Coronary artery (tissue), 2 donors: ENCODE results near the gene RAB3GAP1.

Experiments used
- DNase-seq: peaks from one replicate; pipeline ENCODE4 v3.0.0-alpha.2; 2017; ENCODE audit warnings: low spot score
- H3K27ac ChIP-seq, 2 donors: fragments of 200-600 bp; sonication (generic); one replicate each; pipeline ENCODE4 v1.5.1; 2016 to 2019
- H3K4me3 ChIP-seq: fragments of 200-600 bp; sonication (generic); 2 replicates; pipeline ENCODE4 v1.5.1; 2016; ENCODE audit warnings: mild to moderate bottlenecking, moderate library complexity
- TF ChIP-seq, protein P1 (sequence below): fragments of 200-600 bp; sonication (generic); IDR thresholded peaks from one replicate; pipeline ENCODE4 v1.5.1; 2019; ENCODE audit warnings: antibody characterized with exemption

Gene RAB3GAP1

DNA sequence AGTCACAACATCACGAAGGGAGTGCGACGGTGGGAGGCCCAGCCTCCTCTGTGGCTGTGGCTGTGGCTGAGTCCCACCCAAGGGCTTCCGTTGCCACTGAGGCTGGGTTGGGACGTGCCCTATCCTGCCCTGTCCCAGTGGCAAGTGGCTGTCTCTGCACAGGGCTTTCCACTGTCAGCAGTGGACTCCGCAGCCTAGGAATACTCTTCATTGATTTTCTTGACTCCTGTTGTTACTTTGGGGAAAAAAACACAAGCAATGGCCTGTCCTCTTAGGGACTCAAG is 122.7 kb downstream of the RAB3GAP1 start:
- Histone ChIP-seq H3K4me3 (no peak overlapping the region), H3K27ac (no peak overlapping the region)
- TF ChIP-seq, protein P1, sequence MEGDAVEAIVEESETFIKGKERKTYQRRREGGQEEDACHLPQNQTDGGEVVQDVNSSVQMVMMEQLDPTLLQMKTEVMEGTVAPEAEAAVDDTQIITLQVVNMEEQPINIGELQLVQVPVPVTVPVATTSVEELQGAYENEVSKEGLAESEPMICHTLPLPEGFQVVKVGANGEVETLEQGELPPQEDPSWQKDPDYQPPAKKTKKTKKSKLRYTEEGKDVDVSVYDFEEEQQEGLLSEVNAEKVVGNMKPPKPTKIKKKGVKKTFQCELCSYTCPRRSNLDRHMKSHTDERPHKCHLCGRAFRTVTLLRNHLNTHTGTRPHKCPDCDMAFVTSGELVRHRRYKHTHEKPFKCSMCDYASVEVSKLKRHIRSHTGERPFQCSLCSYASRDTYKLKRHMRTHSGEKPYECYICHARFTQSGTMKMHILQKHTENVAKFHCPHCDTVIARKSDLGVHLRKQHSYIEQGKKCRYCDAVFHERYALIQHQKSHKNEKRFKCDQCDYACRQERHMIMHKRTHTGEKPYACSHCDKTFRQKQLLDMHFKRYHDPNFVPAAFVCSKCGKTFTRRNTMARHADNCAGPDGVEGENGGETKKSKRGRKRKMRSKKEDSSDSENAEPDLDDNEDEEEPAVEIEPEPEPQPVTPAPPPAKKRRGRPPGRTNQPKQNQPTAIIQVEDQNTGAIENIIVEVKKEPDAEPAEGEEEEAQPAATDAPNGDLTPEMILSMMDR: no peak
- DNase-seq: no peak

DNA sequence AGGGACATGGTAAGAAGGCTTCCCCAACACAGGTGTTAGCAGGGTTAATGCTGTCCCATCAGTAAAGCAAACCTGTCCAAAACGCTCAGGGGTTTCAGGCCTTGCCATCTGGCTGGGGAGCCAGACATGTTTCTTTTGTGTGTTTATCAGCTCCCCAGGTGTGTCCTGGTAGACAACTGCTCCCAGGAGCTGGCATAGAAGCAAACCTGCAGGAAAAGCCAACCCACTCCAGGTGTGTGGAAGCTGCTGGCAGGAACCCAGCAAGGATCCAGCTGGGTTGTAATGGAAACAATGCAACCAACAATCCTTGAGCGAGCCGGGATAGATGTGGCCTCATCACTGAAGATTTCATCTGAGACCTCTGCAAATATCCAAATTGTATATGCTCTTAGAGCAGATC is 123.1 kb downstream of the RAB3GAP1 start:
- no peak for DNase-seq
- no peak overlapping the region for H3K4me3 ChIP-seq
- H3K27ac ChIP-seq: no peak overlapping the region
- TF ChIP-seq, protein P1: no peak

DNA sequence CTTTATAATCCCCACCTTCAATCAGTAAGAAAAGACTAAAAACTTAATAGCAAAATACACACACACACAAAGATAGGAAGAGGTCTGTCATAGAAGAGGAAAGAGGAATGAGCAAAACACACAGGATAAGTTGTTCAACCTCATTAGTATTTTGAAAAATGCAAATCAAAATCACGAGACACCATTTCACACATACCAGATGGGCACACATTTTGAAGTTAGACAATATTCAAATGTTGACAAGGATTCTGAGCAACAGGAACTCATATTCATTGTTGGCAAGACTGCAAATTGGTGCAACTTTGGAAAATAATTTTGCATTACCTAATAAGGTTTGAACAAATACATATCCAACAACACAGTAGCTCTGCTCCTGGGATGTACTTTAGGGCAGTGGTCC is 127.6 kb downstream of the RAB3GAP1 start:
- no peak overlapping the region for H3K27ac ChIP-seq
- TF ChIP-seq, protein P1: no peak
- no peak for DNase-seq
- no peak overlapping the region for H3K4me3 ChIP-seq

DNA sequence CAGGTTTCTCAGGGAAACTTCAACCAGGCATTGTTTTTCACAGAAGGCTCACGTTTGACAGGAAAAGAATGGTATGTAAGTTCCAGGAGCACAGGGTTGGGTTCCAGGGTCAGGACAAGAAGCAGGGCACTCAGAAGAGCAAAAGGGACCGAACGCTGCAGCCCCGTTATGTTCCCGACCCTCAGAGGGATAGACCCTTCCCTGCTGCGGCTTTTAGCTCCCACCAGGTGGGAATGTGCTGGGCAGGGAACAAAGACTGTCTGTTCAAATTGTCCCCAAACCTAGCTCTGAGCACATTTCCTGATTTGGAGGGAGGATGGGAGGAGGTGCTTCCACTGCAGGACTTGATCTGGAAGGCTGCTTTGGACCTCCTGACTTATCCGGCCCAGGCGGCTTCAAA is 130.1 kb downstream of the RAB3GAP1 start:
- DNase-seq: no peak
- Histone ChIP-seq H3K4me3 (no peak overlapping the region), H3K27ac (no peak overlapping the region)
- TF ChIP-seq, protein P1: no peak

DNA sequence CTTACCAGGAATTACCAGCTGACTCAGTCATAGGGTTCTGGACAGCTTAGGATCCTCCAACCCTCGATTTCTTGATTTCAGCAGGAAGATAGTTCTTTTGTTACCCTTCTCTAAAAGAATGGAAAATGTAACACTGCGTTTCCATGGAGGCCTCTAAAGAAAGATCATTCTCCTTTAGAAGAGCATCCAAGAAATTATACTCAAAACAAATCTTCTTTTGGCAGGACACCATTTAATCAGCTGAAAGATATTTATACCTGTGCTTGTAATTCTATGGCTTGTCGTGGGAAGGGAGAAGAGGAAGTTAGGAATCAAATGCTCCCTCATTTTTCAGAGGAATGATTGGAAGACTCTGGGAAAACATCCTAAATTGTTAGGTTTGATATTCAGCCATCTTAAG is 130.5 kb downstream of the RAB3GAP1 start:
- no peak for DNase-seq
- TF ChIP-seq, protein P1: no peak
- Histone ChIP-seq H3K4me3 (no peak overlapping the region), H3K27ac (no peak overlapping the region)

DNA sequence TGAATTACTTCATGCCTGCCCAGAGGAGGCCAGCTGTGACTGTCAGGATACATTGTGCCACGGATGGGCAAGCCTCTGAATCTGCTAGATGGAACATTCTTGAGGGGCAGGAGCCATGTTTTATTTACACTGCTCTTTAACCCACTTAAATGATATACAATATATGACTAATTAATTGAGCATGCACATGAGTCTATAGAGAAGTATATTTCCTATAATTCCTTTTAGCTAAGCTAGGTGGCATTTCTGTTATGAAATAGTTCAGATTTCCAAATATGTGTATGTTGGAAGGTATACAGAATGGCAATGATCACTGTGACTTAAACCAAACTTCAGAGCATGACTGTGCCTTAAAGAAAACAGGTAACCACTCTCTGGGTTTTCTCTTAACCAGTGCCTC is 131.7 kb downstream of the RAB3GAP1 start:
- Histone ChIP-seq H3K27ac (no peak overlapping the region), H3K4me3 (no peak overlapping the region)
- TF ChIP-seq, protein P1: no peak
- DNase-seq: no peak

DNA sequence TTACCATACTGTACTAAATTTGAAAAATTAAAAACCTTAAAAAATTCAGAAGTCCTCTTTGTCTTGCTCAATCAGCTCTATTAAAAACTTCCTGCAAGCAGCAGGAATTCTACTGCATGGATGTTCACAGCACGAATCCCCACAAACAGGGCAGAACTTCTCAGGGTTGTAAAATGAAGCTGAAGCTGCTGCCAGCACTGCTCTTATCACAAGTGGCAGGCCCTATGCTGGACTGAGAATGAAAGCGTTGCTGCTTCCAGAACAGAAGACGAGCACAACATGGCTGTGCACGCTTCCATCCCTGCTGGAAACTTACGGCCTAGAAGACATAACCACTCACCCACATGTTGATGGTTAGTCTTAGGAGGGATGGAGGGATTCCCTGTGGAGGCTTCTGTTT is 134.0 kb downstream of the RAB3GAP1 start:
- TF ChIP-seq, protein P1: no peak
- no peak for DNase-seq
- Histone ChIP-seq H3K27ac (no peak overlapping the region), H3K4me3 (no peak overlapping the region)
